ENCODE measurements around the gene IL4. TPM values are rescaled to one million over a fixed set of nuclear protein-coding genes. Genes with fewer than 3 reads are reported as not detected.

The IL4 gene
- total RNA-seq, 1 experiment from 2014 or later = not detected

- Mint-ChIP-seq H3K27ac (ENCODE audit: unreplicated experiment) (no peak overlapping the region), H3K9me3 (ENCODE audit: unreplicated experiment) (no peaks in the 10 kb centered on the region), H3K27me3 (ENCODE audit: insufficient read depth, unreplicated experiment) (no peaks in the 10 kb centered on the region), H3K36me3 (ENCODE audit: insufficient read depth, unreplicated experiment) (no peaks in the 10 kb centered on the region), H3K4me1 (ENCODE audit: low read depth, unreplicated experiment) (no peaks in the 10 kb centered on the region), H3K4me3 (ENCODE audit: unreplicated experiment) (no peak overlapping the region)
- no peaks in the 10 kb centered on the region for H3K9me3 ChIP-seq
- TF ChIP-seq CTCF (IDR thresholded peaks at IDR 0.05; ENCODE audit: insufficient read depth in 1 of 2, low read depth in 1 of 2, low read length in 1 of 2, severe bottlenecking in 1 of 2, unreplicated experiment in 1 of 2) = no peak
- H3K36me3 ChIP-seq (ENCODE audit: control insufficient read depth, insufficient read depth, low read length) = no peaks in the 10 kb centered on the region
- no peak for DNase-seq
- H3K4me3 ChIP-seq (ENCODE audit: low read depth, low read length) = no peak overlapping the region
- no TSS peak for BruUV-seq (replicated peaks)
- intact Hi-C loops (cut with micrococcal nuclease; ENCODE audit: unreplicated experiment) = loop anchor here (10.0 kb wide), 1 partner anchor 151 kb away; no protein-coding TSS in a partner anchor
- POLR2A ChIA-PET = no interaction called here
- CTCF ChIA-PET = interaction anchor here (0.6 kb wide), 1 partner anchor 734 kb away, joined by 3 read pairs; no protein-coding TSS in a partner anchor
- no peaks in the 10 kb centered on the region for H3K27me3 ChIP-seq (replicated peaks; ENCODE audit: control insufficient read depth, insufficient read depth, low read length)
- peaks cover 5% of the 10 kb centered on the region; the same call in 1 of the 2 replicates for H3K4me1 ChIP-seq
Observed at GRCh38 chr5:132675936-132676689, 2.3 kb downstream of the IL4 start.

GRCh38 chr5:132677191-132677590, 3.4 kb downstream of the IL4 start:
- CTCF ChIA-PET = interaction anchor here (1.0 to 1.1 kb wide), 2 partner anchors 74 to 143 kb away, joined by 3 to 6 read pairs; no protein-coding TSS in a partner anchor

More at GRCh38 chr5:132677191-132677590, 3.4 kb downstream of the IL4 start:
- no TSS peak for BruUV-seq (replicated peaks)
- Mint-ChIP-seq H3K4me3 (ENCODE audit: unreplicated experiment) (no peak overlapping the region), H3K9me3 (ENCODE audit: unreplicated experiment) (no peaks in the 10 kb centered on the region), H3K27ac (ENCODE audit: unreplicated experiment) (no peak overlapping the region), H3K36me3 (ENCODE audit: insufficient read depth, unreplicated experiment) (no peaks in the 10 kb centered on the region), H3K27me3 (ENCODE audit: insufficient read depth, unreplicated experiment) (no peaks in the 10 kb centered on the region), H3K4me1 (ENCODE audit: low read depth, unreplicated experiment) (no peaks in the 10 kb centered on the region)
- POLR2A ChIA-PET = no interaction called here
- Histone ChIP-seq H3K4me1 (peaks cover 5% of the 10 kb centered on the region; the same call in 1 of the 2 replicates), H3K36me3 (ENCODE audit: control insufficient read depth, insufficient read depth, low read length) (no peaks in the 10 kb centered on the region), H3K9me3 (no peaks in the 10 kb centered on the region), H3K4me3 (ENCODE audit: low read depth, low read length) (no peak overlapping the region), H3K27me3 (replicated peaks; ENCODE audit: control insufficient read depth, insufficient read depth, low read length) (no peaks in the 10 kb centered on the region)
- TF ChIP-seq CTCF (IDR thresholded peaks at IDR 0.05; ENCODE audit: insufficient read depth in 1 of 2, low read depth in 1 of 2, low read length in 1 of 2, severe bottlenecking in 1 of 2, unreplicated experiment in 1 of 2) = peak in 1 of 2 experiments; percentile 44
- DNase-seq = peak; percentile 66 to 82
- intact Hi-C loops (cut with micrococcal nuclease; ENCODE audit: unreplicated experiment) = loop anchor here (10.0 kb wide), 1 partner anchor 152 kb away; no protein-coding TSS in a partner anchor
